HUES64 (cell line): Measurements from ENCODE around the gene HPSE2.

Source experiments
- H3K27ac ChIP-seq: 2 replicates; pipeline ENCODE4 v1.7.0; 2013; ENCODE audit warnings: low read depth, low read length, inconsistent platforms
- H3K27me3 ChIP-seq: 2 replicates; pipeline ENCODE4 v1.6.1; 2013; ENCODE audit warnings: mild to moderate bottlenecking, low read length; ENCODE audit not compliant: insufficient read depth
- H3K36me3 ChIP-seq: 2 replicates; pipeline ENCODE4 v1.6.1; 2013; ENCODE audit warnings: mild to moderate bottlenecking, low read length; ENCODE audit not compliant: insufficient read depth
- H3K4me1 ChIP-seq: 2 replicates; pipeline ENCODE4 v1.6.1; 2013; ENCODE audit warnings: mild to moderate bottlenecking, low read length, moderate library complexity; ENCODE audit not compliant: insufficient read depth
- H3K4me3 ChIP-seq: 2 replicates; pipeline ENCODE4 v1.5.1; 2013; ENCODE audit warnings: mild to moderate bottlenecking, low read length, moderate library complexity
- H3K9ac ChIP-seq: 2 replicates; pipeline ENCODE4 v1.6.1; 2013; ENCODE audit warnings: mild to moderate bottlenecking, low read depth, low read length
- H3K9me3 ChIP-seq: 2 replicates; pipeline ENCODE4 v1.6.1; 2013; ENCODE audit warnings: low read depth, low read length; ENCODE audit not compliant: insufficient read depth
- whole genome bisulfite sequencing: fragments of 150-250, 120-280 bp; methylation state at CpG from one replicate; pipeline ENCODE4 v1.1.7; 2013; ENCODE audit warnings: missing lambda C conversion rate; 5-methylcytosine and 5-hydroxymethylcytosine counted together

The HPSE2 gene

DNA sequence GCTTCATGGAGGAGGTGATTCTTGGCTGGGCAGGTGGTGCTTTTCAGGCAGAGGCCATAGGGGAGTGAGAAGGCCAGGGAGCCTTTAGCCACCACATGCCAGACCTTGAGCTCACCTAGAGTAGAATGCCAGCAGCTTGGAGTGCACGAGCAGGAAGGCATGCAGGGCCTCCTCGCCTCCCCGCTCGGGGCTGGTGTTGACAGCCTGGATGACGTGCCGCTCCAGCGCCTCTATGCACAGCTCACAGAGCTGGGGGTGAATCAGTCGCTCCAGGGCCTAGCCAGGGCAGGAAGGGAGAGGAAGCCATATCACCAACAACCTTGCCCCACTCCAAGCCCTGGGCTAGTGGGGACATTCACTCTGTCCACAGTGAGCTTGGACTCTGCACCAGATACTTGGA lies 804.6 kb downstream of the HPSE2 start:
- Histone ChIP-seq H3K27ac (no peak overlapping the region), H3K27me3 (no peaks in the 10 kb centered on the region), H3K36me3 (peaks cover 74% of the 10 kb centered on the region), H3K4me3 (no peak overlapping the region), H3K9ac (no peak overlapping the region), H3K9me3 (peaks cover 21% of the 10 kb centered on the region), H3K4me1 (no peaks in the 10 kb centered on the region)
- 91% methylated on average over 8 of the region's 8 CpGs for WGBS

DNA sequence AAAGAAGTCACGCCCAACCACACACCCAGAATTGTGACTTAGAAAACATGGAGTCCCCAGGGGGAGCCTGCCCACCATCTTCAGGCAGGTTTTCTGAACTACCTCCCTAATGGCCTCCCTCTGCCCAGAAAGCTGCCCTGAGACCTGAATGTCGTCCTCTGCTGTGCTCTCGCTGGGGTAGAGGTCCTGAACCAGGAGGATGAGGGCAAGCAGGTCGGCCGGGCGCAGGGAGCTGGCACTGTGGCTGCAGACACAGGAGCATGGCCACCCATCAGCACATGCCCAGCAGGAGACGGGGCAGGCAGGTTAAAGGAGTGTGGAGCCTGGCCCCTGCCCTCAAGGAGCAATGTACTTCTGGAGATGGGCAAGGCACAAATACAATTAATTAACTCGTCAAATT lies 805.2 kb downstream of the HPSE2 start:
- peaks cover 71% of the 10 kb centered on the region for H3K36me3 ChIP-seq
- H3K27ac ChIP-seq: no peak overlapping the region
- H3K27me3 ChIP-seq: no peaks in the 10 kb centered on the region
- peaks cover 21% of the 10 kb centered on the region for H3K9me3 ChIP-seq
- no peak overlapping the region for H3K9ac ChIP-seq
- WGBS: 95% methylated on average over 8 of the region's 8 CpGs
- H3K4me1 ChIP-seq: no peaks in the 10 kb centered on the region
- no peak overlapping the region for H3K4me3 ChIP-seq

DNA sequence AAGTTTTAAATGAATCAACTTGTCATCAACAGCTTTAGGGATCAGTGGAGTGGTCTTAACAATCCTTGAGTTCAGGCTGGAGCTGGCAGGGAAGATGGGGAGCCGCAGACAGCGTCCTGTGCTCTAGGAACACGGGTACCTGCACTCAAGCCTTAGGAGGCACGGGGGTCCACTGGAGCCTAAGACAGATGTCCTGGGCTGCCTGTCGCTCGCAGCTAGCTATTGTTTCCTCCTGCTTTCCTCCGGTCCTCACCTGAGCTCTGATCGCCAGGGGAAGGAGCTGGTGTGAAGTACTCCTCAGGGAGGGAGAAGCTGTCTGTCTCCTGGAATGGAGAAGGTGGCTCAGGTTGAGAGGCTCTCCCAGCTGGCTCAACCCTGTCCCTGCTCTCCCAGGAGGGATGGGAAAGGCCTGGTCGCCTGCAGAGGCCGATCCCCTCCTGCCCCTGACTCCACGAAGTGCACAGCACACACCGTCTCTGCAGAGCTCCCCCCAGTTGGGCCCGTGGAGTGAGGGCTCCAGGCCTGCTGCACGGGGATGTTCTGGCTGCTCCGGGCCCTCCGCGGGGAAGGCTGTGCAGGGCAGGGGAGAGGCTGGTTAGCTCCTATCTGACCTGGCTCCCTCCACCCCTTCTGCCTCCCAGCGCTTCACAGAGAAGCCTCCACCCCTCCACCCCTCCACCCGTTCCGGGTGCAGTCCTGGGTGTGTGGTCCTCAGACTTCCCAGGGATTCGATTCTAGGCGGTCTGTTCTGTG lies 806.2 kb downstream of the HPSE2 start:
- H3K4me1 ChIP-seq: no peaks in the 10 kb centered on the region
- no peaks in the 10 kb centered on the region for H3K27me3 ChIP-seq
- peaks cover 21% of the 10 kb centered on the region for H3K9me3 ChIP-seq
- H3K27ac ChIP-seq: no peak overlapping the region
- WGBS: 95% methylated on average over 22 of the region's 22 CpGs
- H3K9ac ChIP-seq: no peak overlapping the region
- H3K36me3 ChIP-seq: peaks cover 61% of the 10 kb centered on the region
- no peak overlapping the region for H3K4me3 ChIP-seq

DNA sequence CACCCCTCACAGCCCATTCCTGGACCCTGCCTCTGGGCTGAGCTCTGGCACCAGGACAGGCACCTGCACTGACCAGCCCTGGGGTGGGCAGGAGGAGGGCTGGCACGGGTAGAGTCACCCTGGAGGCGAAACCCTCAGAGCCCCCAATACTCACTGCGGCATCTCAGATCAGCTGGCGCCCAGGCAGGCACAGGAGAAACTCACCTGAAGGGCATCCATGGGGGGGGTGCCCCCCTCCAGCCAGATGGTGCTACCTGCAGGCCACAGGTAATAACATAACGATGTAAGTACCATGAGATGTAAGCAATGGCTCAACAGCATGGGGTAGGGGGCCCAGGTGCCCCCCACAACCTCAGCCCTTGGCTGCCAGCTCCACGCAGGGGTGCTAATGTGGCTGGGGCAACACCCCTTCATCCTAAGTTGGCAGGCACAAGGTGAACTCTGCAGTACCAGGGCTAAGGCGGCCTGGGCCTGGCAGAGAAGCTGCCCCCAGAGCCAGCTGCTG lies 808.6 kb downstream of the HPSE2 start:
- H3K27ac ChIP-seq: no peak overlapping the region
- H3K9ac ChIP-seq: no peak overlapping the region
- peaks cover 37% of the 10 kb centered on the region for H3K36me3 ChIP-seq
- no peak overlapping the region for H3K4me3 ChIP-seq
- H3K4me1 ChIP-seq: no peaks in the 10 kb centered on the region
- peaks cover 8% of the 10 kb centered on the region for H3K9me3 ChIP-seq
- no peaks in the 10 kb centered on the region for H3K27me3 ChIP-seq
- WGBS: 97% methylated on average over 7 of the region's 7 CpGs

DNA sequence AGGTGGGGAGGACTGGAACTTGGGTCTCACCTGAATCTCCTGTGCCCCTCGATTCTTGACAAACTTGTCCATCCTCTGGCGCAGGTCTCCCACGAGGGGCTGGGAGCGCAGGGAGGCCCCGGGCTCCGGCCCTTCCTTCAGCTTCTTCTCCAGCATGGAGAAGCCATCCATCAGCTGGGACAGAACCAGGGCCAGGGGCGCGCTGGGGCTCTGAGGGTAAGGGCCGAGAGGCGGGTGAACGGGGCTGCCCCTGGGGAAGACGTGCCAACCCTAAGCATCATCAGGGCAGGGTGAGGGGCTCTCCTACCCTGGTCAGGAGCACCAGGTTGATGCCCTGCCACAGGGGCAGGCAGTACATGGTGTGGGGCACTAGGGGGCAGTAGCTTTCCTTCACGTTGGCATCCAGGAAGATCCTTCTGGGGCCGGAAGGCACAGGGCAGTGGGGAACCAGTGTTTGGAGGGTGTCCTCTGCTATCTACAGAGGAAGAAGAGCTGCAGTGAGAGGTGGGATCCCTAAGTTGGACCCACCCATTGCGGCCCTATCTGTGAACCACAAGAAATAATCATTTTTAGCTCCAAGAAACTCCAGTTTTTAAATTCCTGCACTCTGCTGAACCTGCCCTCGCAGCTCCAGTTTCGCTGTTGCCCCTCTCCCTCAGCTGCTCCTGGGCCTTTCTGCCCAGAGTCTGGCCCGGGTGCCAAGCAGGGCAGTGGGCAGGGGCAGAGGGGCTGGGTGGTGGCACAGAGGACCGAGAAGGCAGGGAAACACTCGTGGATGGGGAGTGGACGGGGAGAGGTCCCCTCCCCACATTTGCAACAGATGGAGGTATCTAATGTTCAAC lies 809.9 kb downstream of the HPSE2 start:
- no peaks in the 10 kb centered on the region for H3K4me1 ChIP-seq
- H3K9ac ChIP-seq: no peak overlapping the region
- H3K9me3 ChIP-seq: no peaks in the 10 kb centered on the region
- H3K27ac ChIP-seq: no peak overlapping the region
- WGBS: 85% methylated on average over 20 of the region's 21 CpGs
- no peaks in the 10 kb centered on the region for H3K27me3 ChIP-seq
- H3K36me3 ChIP-seq: peaks cover 24% of the 10 kb centered on the region
- no peak overlapping the region for H3K4me3 ChIP-seq

DNA sequence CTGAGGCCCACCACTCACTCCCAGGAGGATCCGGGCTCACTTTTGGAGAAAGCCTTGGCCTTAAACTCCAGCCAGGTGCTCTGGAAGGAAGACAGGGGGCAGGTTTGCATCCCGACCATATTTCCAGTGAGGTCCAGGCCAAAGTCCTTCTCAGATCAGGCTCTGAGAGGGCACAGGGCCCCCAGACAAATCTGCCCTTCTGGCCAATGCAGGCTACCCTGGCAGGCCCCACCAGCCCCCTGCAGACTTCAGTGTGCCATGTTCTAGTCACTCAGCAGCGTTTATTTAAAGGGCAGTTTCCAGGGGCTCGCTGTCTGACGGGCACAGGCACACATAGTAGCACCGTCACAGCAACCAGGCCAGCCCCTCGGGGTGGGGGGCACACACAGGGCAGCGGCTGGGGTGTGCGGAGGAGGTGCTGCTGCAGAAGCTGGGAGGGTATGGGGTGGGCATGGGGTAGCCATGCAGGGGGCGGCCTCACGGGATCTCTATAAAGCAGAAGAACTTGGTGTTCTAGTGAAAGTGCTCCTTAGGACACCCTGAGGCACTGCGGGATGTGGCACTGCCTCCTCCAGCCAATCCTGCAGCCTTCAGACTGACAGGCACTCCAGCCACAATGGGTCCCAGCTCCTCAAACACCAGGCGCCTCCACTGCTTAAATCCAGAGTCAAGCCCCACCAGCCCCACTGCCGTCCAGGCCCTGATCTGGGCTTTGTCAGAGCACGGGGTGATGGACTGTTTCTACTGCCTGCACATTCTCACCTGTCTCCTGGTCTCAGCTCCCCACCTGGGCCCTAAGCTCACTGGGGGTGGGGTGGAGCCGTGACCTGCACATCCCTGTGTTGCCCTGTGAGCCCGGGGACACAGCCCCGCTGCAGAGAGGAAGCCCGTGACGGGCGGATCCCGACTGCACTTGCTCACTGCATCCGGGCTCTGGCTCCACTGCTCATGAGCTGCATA lies 811.1 kb downstream of the HPSE2 start:
- Histone ChIP-seq H3K27ac (no peak overlapping the region), H3K9ac (no peak overlapping the region), H3K4me3 (no peak overlapping the region), H3K4me1 (no peaks in the 10 kb centered on the region), H3K9me3 (no peaks in the 10 kb centered on the region), H3K27me3 (no peaks in the 10 kb centered on the region), H3K36me3 (peaks cover 17% of the 10 kb centered on the region)
- 94% methylated on average over 23 of the region's 23 CpGs for WGBS

DNA sequence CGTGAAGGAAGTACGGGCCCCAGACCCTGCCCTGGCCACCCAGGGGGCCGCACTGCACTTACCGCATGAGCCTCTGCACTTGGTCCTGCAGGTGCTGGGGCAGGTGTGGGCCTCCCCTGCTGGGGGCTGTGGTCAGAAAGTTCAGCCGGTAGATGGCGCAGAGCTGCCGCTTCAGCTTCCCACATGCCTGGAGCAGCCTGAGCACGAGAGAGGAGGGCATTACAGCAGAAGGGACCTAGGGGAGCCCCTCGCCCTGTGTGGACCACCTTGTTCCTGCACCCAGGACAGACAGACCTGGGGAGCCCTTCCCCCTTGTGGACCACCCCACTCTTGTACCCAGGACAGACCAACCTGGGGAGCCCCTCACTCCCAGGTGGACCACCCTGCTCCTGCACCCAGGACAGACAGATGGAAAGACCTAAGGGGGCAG lies 811.9 kb downstream of the HPSE2 start:
- peaks cover 14% of the 10 kb centered on the region for H3K36me3 ChIP-seq
- 80% methylated on average over 9 of the region's 9 CpGs for WGBS
- H3K4me3 ChIP-seq: no peak overlapping the region
- H3K4me1 ChIP-seq: no peaks in the 10 kb centered on the region
- H3K27ac ChIP-seq: no peak overlapping the region
- H3K9me3 ChIP-seq: no peaks in the 10 kb centered on the region
- H3K27me3 ChIP-seq: no peaks in the 10 kb centered on the region
- H3K9ac ChIP-seq: no peak overlapping the region

DNA sequence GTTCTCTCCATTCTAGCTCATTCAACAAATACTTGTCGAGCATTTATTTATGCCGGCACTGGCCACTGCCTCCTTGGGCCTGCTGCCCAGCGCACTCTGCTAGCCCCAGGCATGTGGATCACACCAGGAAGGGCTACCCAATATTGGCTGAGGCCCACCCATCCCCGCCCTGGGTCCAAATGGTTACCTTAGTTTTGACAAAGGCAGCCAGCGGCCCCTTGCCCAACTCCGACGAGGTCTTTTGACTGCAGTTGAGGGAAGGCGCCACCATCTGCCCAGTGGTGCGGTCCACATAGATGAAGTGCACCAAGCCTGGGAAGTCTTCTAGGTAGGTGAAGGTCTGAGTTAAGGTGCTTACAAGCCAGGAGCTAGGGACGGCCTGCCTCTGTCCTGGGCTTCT lies 813.5 kb downstream of the HPSE2 start:
- whole genome bisulfite sequencing: 94% methylated on average over 10 of the region's 10 CpGs
- Histone ChIP-seq H3K4me3 (no peak overlapping the region), H3K27ac (no peak overlapping the region)

DNA sequence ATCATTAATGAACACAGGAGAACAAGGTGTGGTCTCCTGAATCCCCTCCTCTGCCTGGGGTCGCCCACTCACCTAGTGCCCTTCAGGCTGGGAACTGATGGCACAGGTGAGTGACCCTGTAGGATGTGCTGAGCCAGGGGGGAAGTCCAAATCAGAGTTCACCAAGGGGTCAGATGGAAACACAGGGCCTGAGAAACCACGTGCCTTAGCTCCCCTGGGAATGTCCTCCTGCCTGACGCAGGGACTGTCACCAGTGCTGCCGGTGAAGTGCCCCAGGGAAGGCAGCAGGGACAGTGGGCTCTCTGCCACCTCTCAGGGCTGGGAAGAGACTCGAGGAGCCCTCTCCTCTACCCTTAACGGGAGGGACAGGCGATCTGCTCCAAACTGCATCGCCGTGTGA lies 814.9 kb downstream of the HPSE2 start:
- Histone ChIP-seq H3K27me3 (no peaks in the 10 kb centered on the region), H3K27ac (no peak overlapping the region), H3K9ac (no peak overlapping the region), H3K4me3 (no peak overlapping the region), H3K4me1 (peaks cover 2% of the 10 kb centered on the region; the same call in 1 of the 2 replicates), H3K9me3 (no peaks in the 10 kb centered on the region), H3K36me3 (peaks cover 10% of the 10 kb centered on the region)
- WGBS: 95% methylated on average over 9 of the region's 9 CpGs

More for the DNA sequence above, 813.5 kb downstream of the HPSE2 start:
- Histone ChIP-seq H3K36me3 (peaks cover 10% of the 10 kb centered on the region), H3K9me3 (no peaks in the 10 kb centered on the region), H3K27me3 (no peaks in the 10 kb centered on the region), H3K9ac (no peak overlapping the region), H3K4me1 (no peaks in the 10 kb centered on the region)

DNA sequence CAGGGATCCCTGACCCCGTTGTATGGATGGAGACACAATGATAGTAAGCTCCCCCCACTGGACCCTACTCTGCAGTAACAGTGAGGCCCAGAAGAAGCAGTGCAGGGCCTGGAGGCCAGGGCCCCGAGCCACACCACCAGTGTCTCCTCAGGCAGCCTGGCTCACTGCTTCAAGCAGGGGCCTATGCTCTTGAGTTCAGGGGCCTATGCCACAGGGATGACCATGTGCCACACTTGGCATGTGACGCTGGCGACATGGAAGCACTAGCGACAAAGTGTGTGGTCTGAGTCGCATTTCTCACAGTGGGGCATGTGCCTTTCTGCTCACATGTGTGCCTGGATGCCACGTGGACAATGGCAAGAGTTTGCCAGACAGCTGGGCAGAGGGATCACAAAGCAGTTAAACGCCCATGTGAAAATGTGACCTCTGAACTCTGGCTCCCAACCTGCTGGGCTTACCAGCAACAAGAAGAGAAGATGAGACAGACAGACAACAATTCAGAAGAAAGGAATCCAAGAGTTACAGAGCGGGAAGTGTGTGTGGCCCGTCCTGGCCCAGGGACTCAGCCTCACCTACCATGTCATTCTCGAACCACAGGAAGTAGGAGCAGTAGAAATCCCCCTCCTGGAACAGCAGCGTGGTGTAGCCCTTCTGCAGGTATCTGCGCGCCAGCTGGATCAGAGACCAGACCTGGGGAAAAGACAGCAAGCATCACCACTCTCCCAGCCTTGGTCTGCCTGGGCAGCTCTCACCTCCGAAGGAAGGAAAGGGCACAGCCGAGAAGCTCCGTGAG lies 816.0 kb downstream of the HPSE2 start:
- H3K9ac ChIP-seq: no peak overlapping the region
- H3K4me1 ChIP-seq: peaks cover 8% of the 10 kb centered on the region; the same call in 1 of the 2 replicates
- H3K36me3 ChIP-seq: peaks cover 10% of the 10 kb centered on the region
- no peak overlapping the region for H3K27ac ChIP-seq
- no peaks in the 10 kb centered on the region for H3K27me3 ChIP-seq
- WGBS: 95% methylated on average over 17 of the region's 17 CpGs
- H3K4me3 ChIP-seq: no peak overlapping the region
- no peaks in the 10 kb centered on the region for H3K9me3 ChIP-seq
